Left ventricle myocardium inferior (tissue), 1 donor: ENCODE data around the gene PTPN12. TPM values are rescaled to one million over a fixed set of nuclear protein-coding genes. Genes with fewer than 3 reads are reported as not detected.
"Not testable (repeated sequence)": the region's sequence is repeated elsewhere in the genome, so short reads cannot be mapped to it uniquely, and the experiment has no call there.

Source experiments
- DNase-seq: peaks from one replicate; pipeline ENCODE4 v3.0.0-alpha.2; 2020
- H3K27ac ChIP-seq: fragments of 200-600 bp; replicated peaks from 2 replicates; pipeline ENCODE4 v1.8.0; 2021
- H3K27me3 ChIP-seq: fragments of 200-600 bp; 2 replicates; pipeline ENCODE4 v1.8.0; 2021; ENCODE audit warnings: low read depth
- H3K36me3 ChIP-seq: fragments of 200-600 bp; 2 replicates; pipeline ENCODE4 v1.8.0; 2021
- H3K4me1 ChIP-seq: fragments of 200-600 bp; 2 replicates; pipeline ENCODE4 v1.8.0; 2021
- H3K4me3 ChIP-seq: fragments of 200-600 bp; 2 replicates; pipeline ENCODE4 v1.8.0; 2021; ENCODE audit warnings: mild to moderate bottlenecking, moderate library complexity
- H3K9me3 ChIP-seq: fragments of 200-600 bp; replicated peaks from 2 replicates; pipeline ENCODE4 v1.8.0; 2021
- CTCF ChIP-seq: fragments of 200-600 bp; IDR thresholded peaks from 2 replicates; pipeline ENCODE4 v1.8.0; 2021; ENCODE audit warnings: antibody characterized with exemption, mild to moderate bottlenecking, borderline replicate concordance
- intact Hi-C: fragments of 100-400 bp; cut with micrococcal nuclease; formaldehyde crosslinking; loops from one replicate; pipeline ENCODE4 v1.11.0; 2022
- total RNA-seq: library from RNA; stranded (reverse); fragmentation: NEBNext Ultra II Directional; extraction: Animal tissue kit (Norgen Biotek cat#: 25700); gene quantifications from one replicate; pipeline ENCODE4 v1.2.1, GENCODE V29; 2021
- donor health status: DM: no; HTN: yes; CAD: no; lungs with severe emphysema.

PTPN12 gene
- total RNA-seq, 1 donor from 2014 or later = 52.2 TPM

- TF ChIP-seq CTCF = no peak
- H3K27me3 ChIP-seq = no peaks in the 10 kb centered on the region
- peak overlapping the region; percentile 100 for H3K27ac ChIP-seq
- no peaks in the 10 kb centered on the region for H3K9me3 ChIP-seq
- H3K4me3 ChIP-seq = peak overlapping the region; percentile 100
- intact Hi-C loops = no loop called here
- H3K36me3 ChIP-seq = no peaks in the 10 kb centered on the region
- no peak for DNase-seq
- peaks cover 44% of the 10 kb centered on the region for H3K4me1 ChIP-seq
These were observed 1.1 kb upstream of the PTPN12 start for GRCh38 chr7:77536017-77536412.

- H3K27ac ChIP-seq = peak overlapping the region; percentile 100
- no peaks in the 10 kb centered on the region for H3K36me3 ChIP-seq
- intact Hi-C loops = no loop called here
- peaks cover 49% of the 10 kb centered on the region for H3K4me1 ChIP-seq
- peak; percentile 99 for DNase-seq
- no peaks in the 10 kb centered on the region for H3K27me3 ChIP-seq
- peak overlapping the region; percentile 100 for H3K4me3 ChIP-seq
- TF ChIP-seq CTCF = no peak
- no peaks in the 10 kb centered on the region for H3K9me3 ChIP-seq
These were observed 521 bp upstream of the PTPN12 start for GRCh38 chr7:77536413-77537135.

- Histone ChIP-seq H3K4me1 (peaks cover 62% of the 10 kb centered on the region), H3K27ac (peak overlapping the region; percentile 100)
- peak; percentile 45 for DNase-seq
These were observed 734 bp downstream of the PTPN12 start for GRCh38 chr7:77537778-77538280.

GRCh38 chr7:77538281-77539212 is 1.5 kb downstream of the PTPN12 start:
- peak; percentile 87 for DNase-seq
- H3K4me1 ChIP-seq = peaks cover 69% of the 10 kb centered on the region
- no peaks in the 10 kb centered on the region for H3K27me3 ChIP-seq
- intact Hi-C loops = no loop called here
- H3K36me3 ChIP-seq = no peaks in the 10 kb centered on the region
- peak overlapping the region; percentile 100 for H3K4me3 ChIP-seq
- peak overlapping the region; percentile 100 for H3K27ac ChIP-seq
- no peaks in the 10 kb centered on the region for H3K9me3 ChIP-seq
- no peak for TF ChIP-seq CTCF

More at GRCh38 chr7:77537778-77538280, 734 bp downstream of the PTPN12 start:
- H3K27me3 ChIP-seq = no peaks in the 10 kb centered on the region
- peak overlapping the region; percentile 100 for H3K4me3 ChIP-seq
- TF ChIP-seq CTCF = no peak
- no peaks in the 10 kb centered on the region for H3K36me3 ChIP-seq
- intact Hi-C loops = no loop called here
- H3K9me3 ChIP-seq = no peaks in the 10 kb centered on the region

GRCh38 chr7:77540402-77540822 is 3.3 kb downstream of the PTPN12 start:
- intact Hi-C loops = no loop called here
- DNase-seq = no peak
- H3K27me3 ChIP-seq = no peaks in the 10 kb centered on the region
- H3K9me3 ChIP-seq = no peaks in the 10 kb centered on the region
- peaks cover 86% of the 10 kb centered on the region for H3K4me1 ChIP-seq
- H3K4me3 ChIP-seq = peak overlapping the region; percentile 100
- no peak for TF ChIP-seq CTCF
- peak overlapping the region; percentile 100 for H3K27ac ChIP-seq
- H3K36me3 ChIP-seq = no peaks in the 10 kb centered on the region

- H3K27me3 ChIP-seq, H3K36me3 ChIP-seq, H3K9me3 ChIP-seq, intact Hi-C loops, DNase-seq: not testable (repeated sequence)
- Histone ChIP-seq H3K27ac (peak overlapping the region; percentile 100), H3K4me1 (peaks cover 89% of the 10 kb centered on the region), H3K4me3 (peak overlapping the region; percentile 100)
These were observed 3.9 kb downstream of the PTPN12 start for GRCh38 chr7:77540993-77541392.
